Measurements from ENCODE around the gene HSD3B2.

Gene HSD3B2

DNA sequence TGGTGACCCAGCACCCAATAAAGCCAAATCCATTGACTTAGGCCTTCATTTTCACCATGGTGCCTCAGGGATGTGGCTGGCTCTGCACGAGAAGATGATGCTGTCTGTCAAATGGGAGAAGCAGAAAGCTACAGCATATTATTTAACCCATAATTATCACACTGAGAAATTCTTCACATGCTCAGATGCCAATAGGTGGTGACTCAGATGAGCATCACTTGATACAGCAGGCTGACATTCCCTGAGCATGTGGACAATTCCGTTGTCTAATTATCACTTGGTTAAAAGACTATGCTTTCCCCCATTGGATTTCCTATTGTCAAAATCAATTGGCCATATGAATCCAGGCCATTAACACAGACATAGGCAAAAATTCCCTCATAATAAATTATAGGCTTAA lies 48.0 kb downstream of the HSD3B2 start:
- DNase-seq (ENCODE audit: low read depth in 2 of 2): no peak

DNA sequence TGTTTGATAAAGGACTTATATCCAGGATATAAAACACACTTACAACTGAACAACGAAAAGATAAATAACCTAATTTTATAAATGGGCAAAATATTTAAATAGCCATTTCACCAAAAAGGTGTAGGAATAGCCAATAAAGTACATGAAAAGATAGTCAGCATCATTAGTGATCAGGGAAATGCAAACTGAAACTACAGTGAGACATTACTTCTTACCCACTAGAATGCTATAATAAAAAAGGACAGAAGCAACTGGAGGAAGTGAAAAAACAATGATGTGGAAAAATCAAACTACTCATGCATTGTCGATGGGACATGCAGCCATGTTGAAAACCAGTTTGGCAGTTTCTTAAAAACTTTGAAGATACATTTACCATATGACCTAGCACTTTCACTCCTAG lies 48.6 kb downstream of the HSD3B2 start:
- no peak for DNase-seq (ENCODE audit: low read depth in 2 of 2)

DNA sequence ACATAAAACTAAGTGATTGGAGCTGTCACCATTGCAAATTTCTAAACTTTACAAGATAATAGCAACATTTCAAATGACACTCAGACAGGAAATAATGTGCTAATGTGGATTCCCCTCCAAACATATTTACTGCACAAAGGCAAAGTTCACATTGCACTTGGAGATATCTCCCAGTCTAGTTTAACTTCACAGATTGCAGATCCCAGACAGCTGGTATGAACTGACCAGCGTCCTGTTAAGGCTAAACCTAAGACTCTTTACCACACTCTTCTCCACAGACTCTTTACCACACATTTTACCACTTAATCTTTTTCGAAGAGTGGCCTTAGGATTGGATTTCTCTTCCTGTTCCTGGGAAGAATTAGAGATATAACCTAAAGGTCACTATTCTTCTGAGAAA lies 51.5 kb downstream of the HSD3B2 start:
- DNase-seq (ENCODE audit: low read depth in 2 of 2): no peak

GRCh38 chr1:119467219-119467618 lies 52.3 kb downstream of the HSD3B2 start:
- no peak for DNase-seq (ENCODE audit: low read depth in 2 of 2)

GRCh38 chr1:119467857-119468668 lies 53.1 kb downstream of the HSD3B2 start:
- DNase-seq (ENCODE audit: low read depth in 2 of 2): no peak

DNA sequence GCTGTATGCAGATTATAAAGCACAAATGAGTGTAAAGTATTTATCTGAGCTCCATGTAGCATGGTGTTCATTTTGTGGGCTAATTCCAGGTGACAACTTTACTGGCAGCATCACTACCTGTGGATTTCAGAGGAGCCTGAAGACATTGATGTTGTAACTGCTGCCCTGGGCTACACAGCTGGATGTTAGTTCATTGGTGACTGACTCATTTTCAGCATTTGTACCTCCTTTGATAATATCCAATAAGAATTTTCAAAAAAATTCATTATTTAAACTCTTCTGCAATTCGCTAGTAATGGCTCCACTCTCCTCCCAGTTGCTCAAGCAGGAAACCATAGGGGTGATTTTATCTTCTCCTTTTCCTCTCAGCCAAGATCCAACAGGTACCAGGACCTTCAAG lies 54.8 kb downstream of the HSD3B2 start:
- DNase-seq (ENCODE audit: low read depth in 2 of 2): no peak

- DNase-seq (ENCODE audit: low read depth in 2 of 2): no peak
These were observed 55.4 kb downstream of the HSD3B2 start for GRCh38 chr1:119470377-119470776.

- no peak for DNase-seq (ENCODE audit: low read depth in 2 of 2)
These were observed 56.0 kb downstream of the HSD3B2 start for GRCh38 chr1:119470958-119471357.

- DNase-seq (ENCODE audit: low read depth in 2 of 2): no peak
These were observed 56.6 kb downstream of the HSD3B2 start for GRCh38 chr1:119471566-119471965.

DNA sequence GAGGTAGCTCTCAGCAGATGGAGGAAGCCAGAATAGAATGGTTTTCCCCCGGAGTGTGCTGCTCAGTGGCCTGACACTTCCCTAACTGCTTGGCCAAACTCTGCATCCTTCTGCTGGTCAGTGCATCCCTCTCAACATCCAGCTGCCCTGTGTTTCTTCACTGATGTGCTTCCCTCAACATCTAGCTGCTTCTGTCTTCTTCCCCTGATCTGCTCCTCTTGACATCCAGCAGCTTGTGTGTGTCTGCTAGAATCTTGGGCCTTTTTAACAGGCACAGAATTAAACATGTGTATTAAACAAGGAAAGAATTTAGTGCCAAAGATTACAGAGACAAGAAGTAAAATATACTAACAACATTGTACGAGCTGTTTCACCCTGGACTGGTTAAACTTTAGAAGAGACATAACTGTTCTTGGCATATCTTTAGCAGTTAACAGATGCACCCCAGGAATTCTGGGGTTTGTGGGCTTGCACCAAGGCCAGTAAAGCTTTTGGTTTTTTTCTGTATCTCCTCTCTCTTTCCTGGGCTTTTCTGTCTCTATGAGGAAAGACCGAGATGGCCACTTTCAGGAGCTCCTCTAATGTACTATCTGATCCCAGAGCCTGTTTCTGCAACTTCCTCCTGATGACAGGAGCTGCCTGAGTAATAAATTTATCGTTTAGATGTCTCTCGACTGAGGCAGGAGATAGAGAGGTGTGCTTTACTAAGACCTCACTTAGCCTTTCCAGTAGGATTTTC lies 57.3 kb downstream of the HSD3B2 start:
- no peak for DNase-seq (ENCODE audit: low read depth in 2 of 2)
